HepG2 (cell line): Measurements from ENCODE around the gene CELF2.

Experiments
- CTCF ChIP-seq: sonication (generic); formaldehyde crosslinking; IDR thresholded peaks from 2 replicates; pipeline ENCODE4 v1.5.0; 2020; ENCODE audit warnings: mild to moderate bottlenecking, missing genetic modification reagents, moderate library complexity
- MIXL1 ChIP-seq: IDR thresholded peaks from 2 replicates; pipeline ENCODE4 v1.6.1; 2016
- NFRKB ChIP-seq: fragments of 450-650 bp; IDR thresholded peaks from 2 replicates; pipeline ENCODE4 v1.6.1; 2017
- SMC3 ChIP-seq: IDR thresholded peaks from 2 replicates; pipeline ENCODE4 v1.6.1; 2011; ENCODE audit warnings: low read length, improper control_type of control experiment
- ZNF468 ChIP-seq: sonication (generic); formaldehyde crosslinking; IDR thresholded peaks from 2 replicates; pipeline ENCODE4 v1.8.0; 2022; ENCODE audit warnings: mild to moderate bottlenecking, moderate library complexity, missing genetic modification reagents

GRCh38 chr10:10973310-10973709, 44.4 kb upstream of the CELF2 start:
- TF ChIP-seq CTCF (CRISPR knock-in tag), result no peak
- TF ChIP-seq MIXL1 (CRISPR knock-in tag), result no peak
- no peak for TF ChIP-seq ZNF468 (CRISPR knock-in tag)
- TF ChIP-seq NFRKB, result no peak
- no peak for TF ChIP-seq SMC3
